Thymus (tissue), 11 donors: ENCODE data around the gene HTD2. TPM values are rescaled to one million over a fixed set of nuclear protein-coding genes. Genes with fewer than 3 reads are reported as not detected.

Source experiments
- DNase-seq, 9 donors: peaks; one replicate each; pipeline ENCODE4 v3.0.0-alpha.2; 2013; ENCODE audit warnings: low spot score in 9 of 9, low read depth in 6 of 9, missing footprints in 1 of 9
- H3K27ac ChIP-seq, 2 donors: one replicate each; pipeline ENCODE4 v1.5.1; 2013; ENCODE audit warnings: control low read depth in 1 of 2, low read depth in 1 of 2, low read length in 1 of 2, mild to moderate bottlenecking in 1 of 2, moderate library complexity in 1 of 2
- H3K27me3 ChIP-seq, 2 donors: one replicate each; pipeline ENCODE4 v1.5.1; 2013; ENCODE audit warnings: low read length in 1 of 2; ENCODE audit not compliant: control insufficient read depth in 2 of 2, insufficient read depth in 1 of 2
- H3K36me3 ChIP-seq, 2 donors: one replicate each; pipeline ENCODE4 v1.5.1; 2013; ENCODE audit warnings: low read length in 1 of 2, mild to moderate bottlenecking in 1 of 2, moderate library complexity in 1 of 2; ENCODE audit not compliant: control insufficient read depth in 2 of 2, insufficient read depth in 2 of 2
- H3K4me1 ChIP-seq, 2 donors: one replicate each; pipeline ENCODE4 v1.5.1; 2013; ENCODE audit warnings: low read length in 2 of 2; ENCODE audit not compliant: control insufficient read depth in 2 of 2, insufficient read depth in 2 of 2
- H3K4me3 ChIP-seq, 2 donors: one replicate each; pipeline ENCODE4 v1.5.1; 2013; ENCODE audit warnings: low read length in 2 of 2, control low read depth in 1 of 2, mild to moderate bottlenecking in 1 of 2
- H3K9me3 ChIP-seq, 2 donors: one replicate each; pipeline ENCODE4 v1.5.1; 2013; ENCODE audit warnings: low read length in 1 of 2, mild to moderate bottlenecking in 1 of 2; ENCODE audit not compliant: control insufficient read depth in 2 of 2, insufficient read depth in 1 of 2
- WGBS: extraction: QIAGEN DNeasy Blood & Tissue Kit; methylation state at CpG from one replicate; pipeline ENCODE4 v1.1.7; 2013; 5-methylcytosine and 5-hydroxymethylcytosine counted together
- polyA plus RNA-seq: library from polyadenylated mRNA; stranded (reverse); fragments of 200-250 nt; gene quantifications from one replicate; pipeline ENCODE4 v1.2.3, GENCODE V29; 2013
- total RNA-seq: library from RNA; stranded (reverse); fragments of 120-200 nt; gene quantifications from one replicate; pipeline ENCODE4 v1.2.4, GENCODE V29; 2013
- donor health status: healthy.

The HTD2 gene
- total and polyA plus RNA-seq, 2 donors, result 6.3 to 6.9 TPM

DNA sequence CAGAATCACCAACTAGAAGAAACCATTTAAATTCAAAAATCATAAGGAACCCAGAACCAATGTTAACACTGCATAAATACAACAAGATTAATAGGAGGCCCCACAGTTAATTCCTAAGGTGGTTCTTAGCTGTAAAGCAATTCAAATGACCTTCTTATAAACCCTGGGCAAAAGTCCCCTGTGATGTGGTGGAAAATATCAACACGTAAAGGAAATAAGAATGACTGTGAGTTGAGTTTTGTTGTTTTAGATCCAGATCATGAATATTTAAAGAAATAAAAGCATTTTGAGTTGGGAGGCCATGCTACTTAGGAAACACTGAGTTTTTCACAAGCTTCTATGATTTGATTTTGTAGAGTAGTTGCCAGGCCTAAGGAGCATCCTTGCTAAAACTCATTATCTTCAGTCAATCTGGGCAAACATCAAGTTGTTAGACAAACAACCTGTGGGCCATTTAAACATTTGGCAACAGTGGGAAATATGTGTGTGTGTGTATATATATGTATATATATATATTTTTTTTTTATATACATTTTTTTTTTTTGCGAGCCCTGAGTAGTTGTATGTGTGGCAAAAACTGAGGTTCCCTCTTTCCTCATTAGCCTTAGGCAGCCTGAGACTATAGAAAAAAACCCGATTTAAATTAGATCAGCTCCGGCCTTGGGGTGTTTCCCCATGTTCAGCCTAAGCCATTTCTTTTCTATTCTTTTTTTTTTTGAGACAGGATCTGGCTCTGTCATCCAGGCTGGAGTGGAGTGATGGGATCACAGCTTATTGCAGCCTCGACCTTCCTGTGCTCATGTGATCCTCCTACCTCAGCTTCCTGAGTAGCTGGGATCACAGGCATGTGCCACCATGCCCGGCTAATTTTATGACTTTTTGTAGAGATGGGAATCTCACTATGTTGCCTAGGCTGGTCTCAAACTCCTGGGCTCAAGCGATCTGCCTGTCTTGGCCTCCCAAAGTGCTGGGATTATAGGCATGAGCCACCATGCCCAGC is 18.4 kb downstream of the HTD2 start:
- Histone ChIP-seq H3K9me3 (no peaks in the 10 kb centered on the region), H3K27ac (no peak overlapping the region), H3K4me1 (peaks cover 0 to 4% of the 10 kb centered on the region in 2 donors), H3K4me3 (no peak overlapping the region), H3K36me3 (peaks cover 0 to 8% of the 10 kb centered on the region in 2 donors), H3K27me3 (no peaks in the 10 kb centered on the region)
- no peak for DNase-seq
- WGBS, result 89% methylated on average over 7 of the region's 7 CpGs

DNA sequence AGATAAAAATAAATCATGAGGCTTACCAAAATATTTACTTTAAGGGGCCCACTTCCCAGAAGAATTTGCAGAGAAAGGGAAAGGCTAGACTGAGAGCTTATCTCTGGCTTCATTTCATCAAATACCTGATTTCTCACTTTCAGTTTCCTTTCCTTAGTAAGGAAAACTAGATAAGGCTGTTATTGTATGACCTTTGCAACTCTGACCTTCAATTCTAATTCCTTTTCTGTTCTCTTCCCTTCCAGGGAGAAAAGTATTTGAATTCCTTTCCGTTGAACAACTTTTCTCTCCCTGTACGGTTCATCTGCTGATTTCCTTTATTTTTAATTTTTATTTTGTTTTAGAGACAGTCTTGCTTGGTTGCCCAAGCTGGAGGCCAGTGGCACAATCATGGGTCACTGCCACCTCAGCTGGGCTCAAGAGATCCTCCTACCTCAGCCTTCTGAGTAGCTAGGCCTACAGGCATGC is 19.2 kb downstream of the HTD2 start:
- WGBS, result 98% methylated on average over 2 of the region's 2 CpGs
- Histone ChIP-seq H3K9me3 (no peaks in the 10 kb centered on the region), H3K4me1 (peaks cover 0 to 4% of the 10 kb centered on the region in 2 donors), H3K27me3 (no peaks in the 10 kb centered on the region), H3K36me3 (peaks cover 0 to 8% of the 10 kb centered on the region in 2 donors), H3K4me3 (no peak overlapping the region), H3K27ac (no peak overlapping the region)
- DNase-seq, result no peak

GRCh38 chr3:58326267-58326900 is 20.1 kb downstream of the HTD2 start:
- no peak overlapping the region for H3K27ac ChIP-seq
- H3K9me3 ChIP-seq, result no peaks in the 10 kb centered on the region
- H3K4me3 ChIP-seq, result no peak overlapping the region
- DNase-seq, result no peak
- H3K36me3 ChIP-seq, result peaks cover 0 to 4% of the 10 kb centered on the region in 2 donors
- no peaks in the 10 kb centered on the region for H3K27me3 ChIP-seq
- peaks cover 0 to 4% of the 10 kb centered on the region in 2 donors for H3K4me1 ChIP-seq
- whole genome bisulfite sequencing, result 98% methylated on average over 8 of the region's 8 CpGs

DNA sequence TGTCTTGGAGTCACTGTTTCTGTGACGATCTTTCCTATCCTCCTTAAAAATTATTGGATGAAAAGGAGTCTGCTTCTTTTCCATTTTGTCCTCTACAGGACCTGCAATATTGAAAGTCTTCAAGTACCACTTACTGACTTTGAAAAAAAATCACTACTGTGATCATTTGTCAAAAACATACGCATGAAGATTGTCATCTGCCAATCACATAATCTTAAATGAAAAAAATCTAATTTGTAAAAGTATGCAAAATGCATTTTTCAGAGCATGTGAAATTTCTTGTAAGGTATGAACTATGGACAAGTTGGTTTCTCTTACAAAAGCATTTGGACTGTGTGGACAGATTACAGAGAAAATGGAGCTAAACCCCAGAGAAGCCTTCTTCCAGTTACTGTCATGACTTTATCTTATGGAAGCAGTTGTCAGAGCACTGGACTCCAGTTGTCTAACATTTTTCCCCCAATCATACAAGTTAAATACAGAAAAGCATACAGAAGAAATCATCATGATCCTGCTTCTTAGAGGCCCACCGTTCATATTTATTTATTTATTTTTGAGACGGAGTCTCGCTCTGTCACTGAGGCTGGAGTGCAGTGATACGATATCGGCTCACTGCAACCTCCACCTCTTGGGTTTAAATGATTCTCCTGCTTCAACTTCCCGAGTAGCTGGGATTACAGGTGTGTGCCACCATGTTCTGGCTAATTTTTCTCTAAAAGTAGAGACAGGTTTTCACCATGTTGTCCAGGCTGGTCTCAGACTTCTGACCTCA is 23.0 kb downstream of the HTD2 start:
- Histone ChIP-seq H3K36me3 (no peaks in the 10 kb centered on the region), H3K27ac (no peak overlapping the region), H3K4me3 (no peak overlapping the region), H3K27me3 (no peaks in the 10 kb centered on the region), H3K9me3 (peaks cover 0 to 1% of the 10 kb centered on the region in 2 donors), H3K4me1 (peaks cover 5 to 13% of the 10 kb centered on the region in 2 donors)
- 97% methylated on average over 8 of the region's 8 CpGs for WGBS
- DNase-seq, result no peak

- 96% methylated on average over 5 of the region's 5 CpGs for WGBS
- Histone ChIP-seq H3K4me3 (no peak overlapping the region), H3K27me3 (no peaks in the 10 kb centered on the region), H3K27ac (no peak overlapping the region), H3K36me3 (no peaks in the 10 kb centered on the region), H3K4me1 (peaks cover 5 to 15% of the 10 kb centered on the region in 2 donors), H3K9me3 (peaks cover 0 to 1% of the 10 kb centered on the region in 2 donors)
- no peak for DNase-seq
Measured at GRCh38 chr3:58329922-58330413, 23.6 kb downstream of the HTD2 start.

DNA sequence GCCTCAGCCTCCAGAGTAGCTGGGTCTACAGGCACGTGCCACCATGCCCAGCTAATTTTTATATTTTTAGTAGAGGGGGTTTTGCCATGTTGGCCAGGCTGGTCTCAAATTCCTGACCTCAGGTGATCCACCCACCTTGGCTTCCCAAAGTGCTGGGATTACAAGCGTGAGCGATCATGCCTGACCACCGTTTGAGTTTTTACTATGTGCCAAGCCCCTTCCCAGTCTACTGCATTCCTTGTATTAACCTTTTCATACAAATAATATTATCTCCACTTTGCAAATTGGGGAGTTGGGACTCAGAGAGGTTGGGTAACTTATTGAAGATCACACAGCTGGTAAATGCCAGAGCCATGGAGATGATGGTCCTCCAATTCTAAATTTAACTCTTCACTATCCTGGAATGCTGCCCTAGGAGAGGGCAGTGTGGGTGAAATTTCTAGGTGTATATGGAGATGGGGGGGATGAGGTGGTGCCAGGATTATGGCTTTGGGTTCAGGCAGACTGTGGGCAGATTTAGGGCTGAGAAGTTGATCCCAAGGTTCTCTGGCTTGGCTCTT is 25.4 kb downstream of the HTD2 start:
- DNase-seq, result no peak
- H3K27ac ChIP-seq, result no peak overlapping the region
- H3K4me1 ChIP-seq, result peaks cover 5 to 19% of the 10 kb centered on the region in 2 donors
- no peaks in the 10 kb centered on the region for H3K27me3 ChIP-seq
- peaks cover 0 to 1% of the 10 kb centered on the region in 2 donors for H3K9me3 ChIP-seq
- WGBS, result 94% methylated on average over 4 of the region's 4 CpGs
- no peak overlapping the region for H3K4me3 ChIP-seq
- no peaks in the 10 kb centered on the region for H3K36me3 ChIP-seq

GRCh38 chr3:58332575-58333188 is 26.4 kb downstream of the HTD2 start, which contains the start of gene PXK:
TSS of gene PXK (plus strand) at chr3:58332892. CDS start at chr3:58332989, 97 bp downstream.
- Histone ChIP-seq H3K27me3 (no peaks in the 10 kb centered on the region), H3K27ac (peak within 1 kb of the TSS in 1 of 2 donors; percentile 52), H3K9me3 (peaks cover 0 to 1% of the 10 kb centered on the region in 2 donors), H3K36me3 (no peaks in the 10 kb centered on the region), H3K4me1 (peaks cover 5 to 19% of the 10 kb centered on the region in 2 donors), H3K4me3 (peak within 1 kb of the TSS; percentile 56 to 97)
- WGBS, result 1% methylated on average over 79 of the region's 79 CpGs
- peak in 7 of 9 donors; percentile 56 to 90 (median 79) for DNase-seq
